Measurements from ENCODE around the gene MMP25. TPM values are rescaled to one million over a fixed set of nuclear protein-coding genes. Genes with fewer than 3 reads are reported as not detected.

MMP25 gene
- total RNA-seq, 1 donor from 2014 or later, result 0.16 TPM

GRCh38 chr16:3036726-3037315 is 9.5 kb upstream of the MMP25 start, which contains the start of gene BICDL2:
TSS of gene BICDL2 (minus strand) at chr16:3036944. CDS start at chr16:3035496, 1,448 bp downstream.
- no peaks in the 10 kb centered on the region for H3K9me3 Mint-ChIP-seq
- DNase-seq (ENCODE audit: low spot score in 2 of 2, unreplicated experiment in 2 of 2), result no peak
- H3K27ac Mint-ChIP-seq, result no peak within 1 kb of the TSS
- H3K36me3 Mint-ChIP-seq, result no peaks in the 10 kb centered on the region
- no peak for TF ChIP-seq CTCF (IDR thresholded peaks at IDR 0.05; ENCODE audit: unreplicated experiment)
- H3K4me1 Mint-ChIP-seq, result peaks cover 4% of the 10 kb centered on the region
- peaks cover 81% of the 10 kb centered on the region for H3K27me3 Mint-ChIP-seq (ENCODE audit: low read depth)
- peak within 1 kb of the TSS; percentile 53 for H3K4me3 Mint-ChIP-seq

GRCh38 chr16:3038256-3038655 is 8.1 kb upstream of the MMP25 start:
- no peaks in the 10 kb centered on the region for H3K36me3 Mint-ChIP-seq
- H3K9me3 Mint-ChIP-seq, result no peaks in the 10 kb centered on the region
- TF ChIP-seq CTCF (IDR thresholded peaks at IDR 0.05; ENCODE audit: unreplicated experiment), result no peak
- no peak overlapping the region for H3K27ac Mint-ChIP-seq
- peaks cover 84% of the 10 kb centered on the region for H3K27me3 Mint-ChIP-seq (ENCODE audit: low read depth)
- H3K4me3 Mint-ChIP-seq, result no peak overlapping the region
- peaks cover 4% of the 10 kb centered on the region for H3K4me1 Mint-ChIP-seq
- no peak for DNase-seq (ENCODE audit: low spot score in 2 of 2, unreplicated experiment in 2 of 2)

GRCh38 chr16:3038896-3039295 is 7.5 kb upstream of the MMP25 start:
- H3K4me1 Mint-ChIP-seq, result peaks cover 4% of the 10 kb centered on the region
- H3K9me3 Mint-ChIP-seq, result no peaks in the 10 kb centered on the region
- no peaks in the 10 kb centered on the region for H3K36me3 Mint-ChIP-seq
- no peak for TF ChIP-seq CTCF (IDR thresholded peaks at IDR 0.05; ENCODE audit: unreplicated experiment)
- H3K27me3 Mint-ChIP-seq (ENCODE audit: low read depth), result peaks cover 84% of the 10 kb centered on the region
- DNase-seq (ENCODE audit: low spot score in 2 of 2, unreplicated experiment in 2 of 2), result no peak
- no peak overlapping the region for H3K4me3 Mint-ChIP-seq
- H3K27ac Mint-ChIP-seq, result no peak overlapping the region

GRCh38 chr16:3042376-3042775 is 4.0 kb upstream of the MMP25 start:
- no peak for DNase-seq (ENCODE audit: low spot score in 2 of 2, unreplicated experiment in 2 of 2)
- Mint-ChIP-seq H3K36me3 (no peaks in the 10 kb centered on the region), H3K27me3 (ENCODE audit: low read depth) (peaks cover 88% of the 10 kb centered on the region), H3K4me1 (peaks cover 7% of the 10 kb centered on the region), H3K4me3 (no peak overlapping the region), H3K9me3 (no peaks in the 10 kb centered on the region), H3K27ac (no peak overlapping the region)
- TF ChIP-seq CTCF (IDR thresholded peaks at IDR 0.05; ENCODE audit: unreplicated experiment), result no peak

- Mint-ChIP-seq H3K36me3 (no peaks in the 10 kb centered on the region), H3K4me1 (peaks cover 7% of the 10 kb centered on the region), H3K9me3 (no peaks in the 10 kb centered on the region), H3K27me3 (ENCODE audit: low read depth) (peaks cover 89% of the 10 kb centered on the region), H3K27ac (no peak overlapping the region), H3K4me3 (peak overlapping the region; percentile 63)
- TF ChIP-seq CTCF (IDR thresholded peaks at IDR 0.05; ENCODE audit: unreplicated experiment), result no peak
- DNase-seq (ENCODE audit: low spot score in 2 of 2, unreplicated experiment in 2 of 2), result no peak
Observed at GRCh38 chr16:3044708-3045107, 1.7 kb upstream of the MMP25 start.
